Stimulated activated CD8-positive, alpha-beta memory T cell treated with anti-CD3 and anti-CD28 coated beads, Interleukin-7, amount 100 ng/mL, for 4 hours (primary cell): Measurements from ENCODE around the gene RMRP.
"Not testable (repeated sequence)": the region's sequence is repeated elsewhere in the genome, so short reads cannot be mapped to it uniquely, and the experiment has no call there.

Experiments used
- DNase-seq, 2 donors: peaks; one replicate each; pipeline ENCODE4 v3.0.0-alpha.2; 2020; ENCODE audit warnings: low read depth in 2 of 2

The RMRP gene

DNA sequence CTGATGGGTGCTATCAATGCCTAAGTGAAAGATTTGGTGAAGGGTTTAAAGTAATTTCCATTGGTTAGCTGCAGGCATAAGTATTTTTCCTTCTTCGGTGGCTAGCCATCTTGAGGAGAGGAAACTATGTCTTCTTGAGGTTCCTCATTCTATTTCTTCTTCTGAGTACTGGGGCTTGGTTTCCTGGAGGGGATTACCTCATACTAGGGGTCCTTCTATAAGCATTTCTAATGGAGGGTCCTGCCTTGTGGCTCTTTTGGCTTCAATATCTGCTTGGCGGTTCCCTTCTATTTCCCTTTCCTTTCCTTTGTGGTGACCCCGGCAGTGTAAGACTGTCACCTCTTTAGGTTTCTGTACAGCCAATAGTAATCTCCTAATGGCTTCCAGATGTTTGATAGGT, 16.3 kb downstream of the RMRP start:
- DNase-seq: not testable (repeated sequence)

DNA sequence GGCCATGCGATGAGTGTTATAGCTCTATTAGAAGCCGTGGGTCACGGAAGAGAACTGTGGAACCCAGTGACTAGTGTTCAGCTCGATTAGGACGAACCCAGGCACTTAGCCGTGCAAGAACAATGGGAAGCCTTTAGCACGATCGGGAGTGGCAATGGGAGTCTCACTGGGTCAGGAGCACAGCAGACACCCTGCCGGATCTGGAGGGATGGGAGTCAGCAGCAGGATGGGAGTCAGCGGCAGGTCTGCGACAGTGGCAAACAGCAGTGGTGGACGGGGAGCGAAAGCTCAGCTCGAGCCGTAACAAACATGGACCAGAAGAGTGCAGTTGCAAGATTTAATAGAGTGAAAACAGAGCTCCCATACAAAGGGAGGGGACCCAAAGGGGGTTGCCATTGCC, 17.4 kb downstream of the RMRP start:
- not testable (repeated sequence) for DNase-seq

DNA sequence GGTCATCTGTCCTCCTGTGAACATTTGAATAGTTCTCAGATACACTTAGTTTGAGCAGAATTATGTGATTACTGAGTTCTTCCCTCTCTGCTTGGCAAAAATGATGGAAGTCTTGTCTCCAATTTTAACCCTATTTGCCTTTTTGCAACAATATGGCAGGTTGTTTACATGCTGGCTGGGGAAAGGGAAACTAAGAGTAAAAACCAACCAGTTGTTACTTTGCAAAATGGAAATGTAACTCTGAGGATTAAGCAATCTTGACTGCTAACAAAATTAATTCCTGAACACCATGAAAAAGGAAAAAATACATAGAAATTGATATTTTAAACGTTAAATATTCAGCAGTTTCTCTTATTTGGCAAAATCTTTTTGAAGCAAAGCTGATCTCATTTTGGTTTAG, 18.2 kb downstream of the RMRP start:
- DNase-seq: no peak

DNA sequence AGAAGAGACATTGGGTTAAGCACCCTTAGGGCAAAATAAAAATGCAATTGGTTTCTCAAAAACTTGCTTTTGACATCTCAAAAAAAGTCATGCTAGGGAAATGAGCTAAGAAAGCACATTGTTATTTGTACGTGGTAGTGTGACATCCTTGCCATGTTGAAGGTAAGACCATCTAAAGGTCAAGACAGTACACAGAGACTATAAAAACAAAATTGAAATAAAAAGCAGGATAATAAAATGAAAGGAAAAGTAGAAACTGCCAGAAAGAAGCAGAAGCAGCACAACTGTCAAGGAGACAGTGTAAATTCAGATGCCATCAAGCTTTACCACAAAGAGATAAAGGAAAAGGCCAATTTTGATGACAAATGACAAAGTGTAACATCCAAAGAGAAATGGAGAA, 18.6 kb downstream of the RMRP start:
- DNase-seq: not testable (repeated sequence)

DNA sequence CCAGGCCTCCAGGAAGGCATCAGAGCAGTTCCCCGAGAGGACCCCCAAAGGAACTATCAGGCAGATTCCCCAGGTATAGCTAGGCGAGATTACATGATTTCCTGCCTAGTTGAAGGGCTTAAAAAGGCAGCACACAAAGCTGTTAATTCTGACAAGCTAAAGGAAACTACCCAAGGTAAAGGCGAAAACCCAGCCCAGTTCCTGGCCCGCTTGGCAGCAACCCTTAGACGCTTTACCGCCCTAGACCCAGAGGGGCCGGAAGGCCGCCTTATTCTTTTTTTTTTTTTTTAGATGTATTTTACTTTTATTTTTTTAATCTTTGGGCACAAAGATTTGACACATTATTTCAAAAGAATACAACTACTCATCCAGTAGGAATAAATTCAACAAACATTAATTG, 19.1 kb downstream of the RMRP start:
- DNase-seq: not testable (repeated sequence)

GRCh38 chr9:35637427-35637955, 20.3 kb downstream of the RMRP start:
- DNase-seq: not testable (repeated sequence)

DNA sequence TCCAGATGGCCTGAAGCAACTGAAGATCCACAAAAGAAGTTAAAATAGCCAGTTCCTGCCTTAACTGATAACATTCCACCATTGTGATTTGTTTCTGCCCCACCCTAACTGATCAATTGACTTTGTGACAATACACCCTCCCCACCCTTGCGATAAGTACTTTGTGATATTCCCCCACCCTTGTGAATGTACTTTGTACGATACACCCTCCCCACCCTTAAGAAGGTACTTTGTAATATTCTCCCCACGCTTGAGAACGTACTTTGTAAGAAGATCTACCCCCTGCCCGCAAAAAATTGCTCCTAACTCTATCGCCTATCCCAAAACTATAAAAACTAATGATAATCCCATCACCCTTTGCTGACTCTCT, 21.0 kb downstream of the RMRP start:
- not testable (repeated sequence) for DNase-seq

- DNase-seq: no peak
Observed at GRCh38 chr9:35636135-35636876, 21.5 kb downstream of the RMRP start.

DNA sequence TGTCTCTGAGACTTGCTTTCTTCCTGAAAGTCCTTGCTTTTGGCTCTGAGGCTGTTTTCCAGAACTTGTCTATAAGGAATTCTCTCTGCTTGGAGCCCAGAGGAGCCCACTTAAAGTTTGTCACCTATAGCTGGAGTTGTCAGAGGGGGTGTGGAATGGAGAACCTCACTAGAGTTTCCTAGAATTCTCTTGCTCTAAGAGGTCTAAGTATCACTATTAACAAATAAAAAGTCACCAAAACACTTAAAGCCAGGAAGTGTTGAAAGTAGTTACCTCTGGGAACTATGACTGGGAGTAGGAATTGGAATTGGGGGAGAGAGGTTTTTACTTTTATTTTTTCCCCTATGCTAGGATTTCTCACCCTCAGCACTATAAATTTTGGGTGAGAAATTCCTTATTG, 22.1 kb downstream of the RMRP start:
- no peak for DNase-seq

DNA sequence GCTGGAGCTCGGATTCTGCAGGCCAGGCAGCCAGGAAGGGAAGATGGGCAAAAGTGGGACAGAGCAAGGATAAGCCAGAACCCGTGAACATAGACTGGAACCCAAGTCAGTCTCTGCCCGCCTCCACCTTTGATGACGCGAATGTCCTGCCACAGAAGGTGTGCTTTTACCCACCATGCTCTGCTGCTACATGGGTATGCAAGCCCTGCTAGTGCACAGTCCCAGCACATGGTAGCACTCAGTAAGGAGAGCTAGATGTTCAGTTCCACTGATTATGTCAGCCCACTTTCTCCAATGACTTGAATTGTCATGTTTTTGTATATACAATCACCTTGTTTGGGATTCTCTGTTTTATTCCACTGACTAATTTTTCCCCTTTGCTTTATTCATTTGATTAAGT, 28.2 kb downstream of the RMRP start:
- no peak for DNase-seq

- DNase-seq: no peak
Observed at GRCh38 chr9:35628389-35628991, 29.3 kb downstream of the RMRP start.

DNA sequence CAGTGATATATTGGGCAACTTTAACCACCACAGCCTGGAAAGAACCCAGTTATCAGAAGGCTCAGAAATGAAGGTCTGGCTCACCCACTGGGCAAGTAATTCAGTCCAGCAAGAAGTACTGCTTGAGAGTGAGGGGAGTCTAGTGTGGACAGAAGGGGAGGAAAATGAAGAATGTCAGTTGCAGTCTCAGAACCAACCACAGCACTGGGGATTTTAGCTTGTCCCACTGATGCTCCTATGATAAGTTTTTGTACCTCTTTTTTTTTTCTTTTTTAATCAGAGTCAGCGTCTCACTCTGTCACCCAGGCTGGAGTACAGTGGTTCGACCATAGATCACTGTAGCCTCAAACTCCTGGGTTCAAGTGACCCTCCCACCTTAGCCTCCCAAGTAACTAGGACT, 30.2 kb downstream of the RMRP start:
- no peak for DNase-seq

- DNase-seq: peak in 1 of 2 donors; percentile 45
Observed at GRCh38 chr9:35619800-35620158, 38.0 kb downstream of the RMRP start.

DNA sequence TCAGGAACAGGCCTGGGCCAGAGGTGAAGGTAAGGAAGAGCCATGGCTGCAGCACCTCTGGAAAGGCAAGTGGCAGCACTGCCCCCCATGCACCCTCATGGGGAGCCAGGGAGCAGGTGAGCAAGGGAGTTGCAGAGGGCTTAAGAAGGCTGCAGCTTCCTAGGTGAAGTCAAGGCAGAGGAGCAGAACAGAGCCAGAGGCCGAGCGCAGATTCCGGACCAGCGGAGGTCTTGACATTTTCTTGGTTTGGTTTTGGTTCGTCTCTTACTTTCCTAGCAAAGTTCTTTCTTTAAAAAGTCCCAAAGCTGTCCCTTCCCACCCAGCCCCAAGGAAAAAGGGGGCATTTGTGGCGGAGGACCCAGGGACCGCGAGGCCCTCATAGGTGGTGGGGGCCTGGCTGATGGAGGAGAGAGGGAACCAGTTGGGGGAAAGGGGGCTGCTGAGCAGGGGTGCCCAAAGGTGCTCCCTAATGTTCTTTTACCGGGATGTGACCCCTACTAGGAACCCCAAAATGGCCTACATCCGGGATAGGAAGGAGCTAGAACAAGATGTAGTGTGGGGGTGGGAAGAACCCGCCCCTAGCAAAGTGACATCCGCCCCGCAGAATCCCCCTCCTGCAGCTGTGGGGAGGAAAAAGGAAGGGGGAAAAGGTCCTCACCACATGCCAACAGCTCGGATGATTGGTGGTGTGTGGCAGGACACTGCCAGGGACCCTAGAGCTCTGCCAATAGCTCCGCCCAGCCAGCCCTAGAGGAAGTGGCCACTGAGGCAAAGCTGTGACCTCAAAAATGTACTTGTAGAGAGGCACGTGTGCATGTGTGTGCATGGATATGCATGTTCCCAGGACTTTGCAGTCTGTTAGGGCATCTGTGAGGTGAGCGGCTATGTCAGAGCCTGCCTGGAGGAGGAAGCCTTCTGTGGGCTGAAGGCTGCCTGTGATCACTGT, 38.7 kb downstream of the RMRP start:
- peak; percentile 38 for DNase-seq

DNA sequence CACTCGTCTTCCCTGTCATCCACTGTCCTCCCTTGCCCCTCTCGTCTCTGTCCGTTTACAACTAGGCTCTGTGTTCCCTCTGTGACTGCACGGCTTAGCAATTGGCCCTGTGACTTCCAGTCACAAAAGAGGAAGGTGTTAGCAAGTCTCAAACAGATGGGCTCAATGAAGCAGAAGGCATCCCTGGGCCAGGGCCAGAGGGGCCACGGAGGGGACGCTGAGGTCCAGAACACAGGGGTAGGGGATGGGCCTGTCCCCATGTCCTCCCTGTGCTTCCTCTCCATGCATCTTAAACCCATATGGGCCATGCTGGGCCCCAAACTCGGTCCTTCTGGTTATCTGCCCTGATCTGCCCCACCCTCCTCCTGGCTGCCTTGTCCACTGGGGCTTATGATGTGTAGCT, 39.5 kb downstream of the RMRP start, which contains the start of gene CD72:
TSS of gene CD72 (minus strand) at position 89 of the 403 bp plus-strand sequence. CDS start 110 bp downstream, outside the sequence.
- no peak for DNase-seq

GRCh38 chr9:35617548-35617947, 40.3 kb downstream of the RMRP start:
- no peak for DNase-seq

DNA sequence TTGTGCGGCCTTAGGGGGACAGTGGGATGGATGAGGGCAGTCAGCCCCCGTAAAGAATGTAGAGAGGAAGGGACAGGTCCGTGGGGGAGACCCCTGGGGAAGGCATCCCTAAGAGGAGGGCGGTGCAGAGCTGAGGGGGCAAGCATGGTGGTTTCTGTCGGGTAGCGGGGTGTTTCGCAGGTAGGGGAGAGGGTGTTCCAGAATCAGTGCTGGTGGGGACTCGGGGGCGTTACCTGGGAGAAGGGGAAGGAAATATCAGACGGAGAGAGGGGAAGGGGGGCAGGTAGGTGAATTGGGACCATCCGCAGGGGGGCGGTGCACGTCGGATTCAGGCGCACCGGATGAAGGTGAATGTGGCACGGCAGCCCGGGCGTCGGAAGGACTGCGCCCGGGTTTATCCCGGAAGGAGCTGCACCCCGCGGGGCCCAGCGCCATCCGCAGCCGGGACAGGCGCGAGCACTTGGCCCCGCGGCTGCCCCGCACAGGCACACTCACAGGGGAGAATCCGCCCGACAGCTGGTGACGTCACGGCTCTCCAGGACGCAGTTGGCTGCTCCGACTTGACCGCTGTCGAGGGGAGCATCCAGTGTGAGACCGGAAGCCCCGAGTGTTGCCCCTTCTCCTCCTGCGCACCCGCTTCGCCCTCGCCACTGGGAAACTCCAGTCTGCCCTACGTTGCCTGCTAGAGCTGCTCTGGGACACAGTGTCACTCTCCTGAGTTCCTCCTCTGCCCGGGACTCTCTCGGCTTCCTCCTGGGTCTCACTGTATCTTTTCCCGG, 40.9 kb downstream of the RMRP start:
- peak; percentile 44 to 68 for DNase-seq

GRCh38 chr9:35615981-35616680, 41.7 kb downstream of the RMRP start:
- DNase-seq: no peak

- DNase-seq: no peak
Observed at GRCh38 chr9:35612843-35613242, 45.0 kb downstream of the RMRP start.

DNA sequence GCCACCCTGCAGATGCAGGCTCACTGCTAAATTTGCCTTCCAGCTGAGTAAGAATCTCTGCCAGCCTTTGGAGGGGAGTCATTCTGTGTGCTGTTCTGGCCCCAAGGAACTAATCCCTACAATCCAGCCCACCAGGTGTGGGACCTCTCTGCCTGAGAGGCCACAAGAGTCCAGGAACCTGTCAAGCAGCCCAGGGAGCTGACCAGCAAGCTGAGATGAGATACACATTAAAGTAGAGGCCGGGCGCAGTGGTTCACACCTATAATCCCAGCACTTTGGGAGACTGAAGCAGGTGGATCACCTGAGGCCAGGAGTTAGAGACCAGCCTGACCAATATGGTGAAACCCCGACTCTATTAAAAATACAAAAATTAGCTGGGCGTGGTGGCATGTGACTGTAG, 45.8 kb downstream of the RMRP start:
- DNase-seq: not testable (repeated sequence)
